Nephron progenitor cell (in vitro differentiated cells): ENCODE data around the gene NLK.
A peak's percentile ranks its signal among the peaks of the same experiment; 100 is the strongest.

Experiments
- DNase-seq: peaks from one replicate; pipeline ENCODE4 v3.0.0; 2021
- H3K27ac Mint-ChIP-seq: 2 replicates; pipeline ENCODE4 v1.8.0; 2021; ENCODE audit warnings: mild to moderate bottlenecking, moderate library complexity, mixed read lengths
- H3K27me3 Mint-ChIP-seq: 2 replicates; pipeline ENCODE4 v1.8.0; 2021; ENCODE audit warnings: mild to moderate bottlenecking, low read depth, mixed read lengths; ENCODE audit not compliant: poor library complexity
- H3K36me3 Mint-ChIP-seq: 2 replicates; pipeline ENCODE4 v1.8.0; 2021; ENCODE audit warnings: low read depth, mixed read lengths
- H3K4me1 Mint-ChIP-seq: 2 replicates; pipeline ENCODE4 v1.8.0; 2021; ENCODE audit warnings: mixed read lengths
- H3K4me3 Mint-ChIP-seq: 2 replicates; pipeline ENCODE4 v1.8.0; 2021; ENCODE audit warnings: mild to moderate bottlenecking, moderate library complexity, mixed read lengths
- H3K9me3 Mint-ChIP-seq: 2 replicates; pipeline ENCODE4 v1.8.0; 2021; ENCODE audit warnings: mild to moderate bottlenecking, moderate library complexity, mixed read lengths
- CTCF ChIP-seq: fragments of 200-600 bp; sonication (generic); IDR thresholded peaks from 2 replicates; pipeline ENCODE4 v1.5.0; 2021; ENCODE audit warnings: antibody characterized with exemption

Gene NLK

GRCh38 chr17:28226563-28227315 is 184.3 kb downstream of the NLK start:
- TF ChIP-seq CTCF = no peak
- peaks cover 18% of the 10 kb centered on the region for H3K9me3 Mint-ChIP-seq
- no peak for DNase-seq
- no peak overlapping the region for H3K27ac Mint-ChIP-seq
- H3K27me3 Mint-ChIP-seq = peaks cover 51% of the 10 kb centered on the region
- peaks cover 13% of the 10 kb centered on the region for H3K36me3 Mint-ChIP-seq
- peaks cover 12% of the 10 kb centered on the region for H3K4me1 Mint-ChIP-seq
- H3K4me3 Mint-ChIP-seq = peak overlapping the region; percentile 89

GRCh38 chr17:28227316-28228108 is 185.0 kb downstream of the NLK start:
- Mint-ChIP-seq H3K4me1 (peaks cover 12% of the 10 kb centered on the region), H3K27me3 (peaks cover 58% of the 10 kb centered on the region), H3K27ac (peak overlapping the region; percentile 93), H3K36me3 (peaks cover 8% of the 10 kb centered on the region), H3K4me3 (peak overlapping the region; percentile 89), H3K9me3 (peaks cover 11% of the 10 kb centered on the region)
- TF ChIP-seq CTCF = no peak
- DNase-seq = peak; percentile 91

- H3K4me3 Mint-ChIP-seq = peak overlapping the region; percentile 89
- TF ChIP-seq CTCF = no peak
- H3K36me3 Mint-ChIP-seq = peaks cover 5% of the 10 kb centered on the region
- peaks cover 12% of the 10 kb centered on the region for H3K4me1 Mint-ChIP-seq
- no peak overlapping the region for H3K27ac Mint-ChIP-seq
- DNase-seq = no peak
- H3K27me3 Mint-ChIP-seq = peaks cover 62% of the 10 kb centered on the region
- peaks cover 6% of the 10 kb centered on the region for H3K9me3 Mint-ChIP-seq
These were observed 185.8 kb downstream of the NLK start for GRCh38 chr17:28228109-28228840.

- Mint-ChIP-seq H3K27ac (no peak overlapping the region), H3K27me3 (peaks cover 62% of the 10 kb centered on the region)
These were observed 186.7 kb downstream of the NLK start for GRCh38 chr17:28228986-28229729.

More at GRCh38 chr17:28228986-28229729, 186.7 kb downstream of the NLK start:
- Mint-ChIP-seq H3K4me1 (peaks cover 12% of the 10 kb centered on the region), H3K36me3 (peaks cover 5% of the 10 kb centered on the region), H3K4me3 (peak overlapping the region; percentile 89), H3K9me3 (peaks cover 6% of the 10 kb centered on the region)
- no peak for DNase-seq
- no peak for TF ChIP-seq CTCF
